Measurements from ENCODE around the gene RAI14.

Gene RAI14

DNA sequence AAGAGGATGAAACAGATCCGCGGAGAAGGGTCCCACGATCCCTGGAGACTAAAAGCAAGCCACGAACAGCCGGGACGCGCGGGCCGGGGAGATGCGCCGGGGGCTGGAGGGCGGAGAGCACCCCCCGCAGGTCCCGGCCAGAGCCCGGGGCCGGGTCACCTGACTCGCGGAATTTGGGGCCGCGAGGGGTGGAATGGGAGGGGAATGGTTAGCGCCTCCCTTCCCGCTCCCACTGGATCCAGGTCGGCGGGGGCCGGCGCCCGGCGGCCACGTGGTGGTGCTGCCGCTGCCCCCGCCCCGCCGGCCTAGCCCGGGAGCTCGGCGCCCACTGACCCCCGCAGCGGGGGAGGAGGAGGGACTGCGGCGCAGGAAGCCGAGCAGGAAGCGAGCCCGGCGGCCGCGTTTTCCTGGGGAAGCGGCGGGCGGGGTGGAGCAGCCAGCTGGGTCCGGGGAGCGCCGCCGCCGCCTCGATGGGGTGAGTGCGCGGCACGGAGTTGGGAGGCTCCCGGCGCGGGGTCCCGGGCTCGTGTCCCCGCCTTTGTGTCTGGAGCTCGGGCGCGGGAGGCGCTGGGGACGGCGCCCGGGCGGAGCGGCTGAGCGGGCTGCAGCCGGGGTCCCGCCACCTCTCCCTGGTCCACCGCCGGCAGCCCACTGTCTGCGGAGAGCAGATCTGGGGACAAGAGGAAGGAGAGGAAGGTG lies at the start of gene RAI14:
Gene RAI14 (plus strand): TSS at position 328 of the 699 bp plus-strand sequence. CDS start 30,592 bp downstream, outside the sequence.
- DNase-seq (ENCODE audit: low spot score): peak; percentile 77

- no peak for DNase-seq (ENCODE audit: low spot score)
Measured at GRCh38 chr5:34608368-34608767, 47.8 kb upstream of the RAI14 start.

DNA sequence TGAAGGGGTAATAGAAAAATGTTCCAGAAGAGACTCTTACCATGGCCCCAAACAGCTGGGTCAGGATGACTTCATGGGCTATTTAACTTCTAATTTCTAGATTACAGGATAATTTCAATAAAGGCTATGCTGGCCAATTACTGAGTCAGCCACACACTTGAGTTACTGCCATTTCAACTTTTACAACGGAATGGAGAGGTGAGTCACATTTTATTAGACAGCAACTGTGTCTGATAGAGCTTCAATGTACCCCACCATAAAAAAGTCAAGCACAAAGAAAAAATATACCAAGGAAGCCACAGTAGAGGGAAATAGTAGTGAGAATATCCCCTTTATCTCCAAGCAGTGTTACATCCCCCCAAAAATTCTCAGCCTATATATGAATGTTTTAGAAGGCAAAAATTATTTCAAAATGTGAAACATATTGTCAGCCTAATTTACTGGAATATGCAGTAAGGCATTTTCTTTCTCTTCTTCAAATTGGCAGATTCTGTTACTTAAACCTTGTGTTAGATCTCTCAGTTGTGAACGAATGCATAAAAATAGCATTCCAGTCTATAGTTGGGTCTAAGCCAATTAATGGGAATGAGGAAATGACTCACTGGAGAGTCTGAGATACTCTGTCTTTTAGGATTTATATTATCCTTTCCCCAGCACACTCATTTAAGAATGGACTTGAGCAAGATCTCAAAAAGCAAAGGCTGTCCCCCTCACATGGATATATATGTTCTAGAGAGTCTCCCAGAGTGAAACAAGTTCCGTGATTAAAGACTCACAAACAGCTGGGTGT lies 47.1 kb upstream of the RAI14 start:
- DNase-seq (ENCODE audit: low spot score): no peak

GRCh38 chr5:34609951-34610441 lies 46.1 kb upstream of the RAI14 start:
- DNase-seq (ENCODE audit: low spot score): no peak

DNA sequence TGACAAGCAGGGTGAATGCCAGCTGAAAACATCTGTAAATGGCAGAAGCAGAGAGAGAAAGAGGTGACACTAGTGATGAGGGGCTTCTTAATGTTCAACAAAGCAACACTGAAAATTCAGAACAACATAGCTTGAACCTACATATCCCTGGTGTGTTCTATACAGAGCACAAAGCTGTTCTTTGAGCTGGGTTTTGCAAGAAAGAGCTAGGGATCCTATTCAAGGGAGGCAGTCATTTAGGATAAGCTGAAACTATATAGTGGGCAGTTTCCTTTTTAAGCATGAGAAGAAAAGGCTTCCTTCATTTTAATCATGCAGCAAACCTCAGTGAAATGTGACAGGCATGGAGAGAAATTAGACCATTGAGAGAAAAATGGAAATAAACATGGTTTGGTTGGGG lies 45.6 kb upstream of the RAI14 start:
- no peak for DNase-seq (ENCODE audit: low spot score)

DNA sequence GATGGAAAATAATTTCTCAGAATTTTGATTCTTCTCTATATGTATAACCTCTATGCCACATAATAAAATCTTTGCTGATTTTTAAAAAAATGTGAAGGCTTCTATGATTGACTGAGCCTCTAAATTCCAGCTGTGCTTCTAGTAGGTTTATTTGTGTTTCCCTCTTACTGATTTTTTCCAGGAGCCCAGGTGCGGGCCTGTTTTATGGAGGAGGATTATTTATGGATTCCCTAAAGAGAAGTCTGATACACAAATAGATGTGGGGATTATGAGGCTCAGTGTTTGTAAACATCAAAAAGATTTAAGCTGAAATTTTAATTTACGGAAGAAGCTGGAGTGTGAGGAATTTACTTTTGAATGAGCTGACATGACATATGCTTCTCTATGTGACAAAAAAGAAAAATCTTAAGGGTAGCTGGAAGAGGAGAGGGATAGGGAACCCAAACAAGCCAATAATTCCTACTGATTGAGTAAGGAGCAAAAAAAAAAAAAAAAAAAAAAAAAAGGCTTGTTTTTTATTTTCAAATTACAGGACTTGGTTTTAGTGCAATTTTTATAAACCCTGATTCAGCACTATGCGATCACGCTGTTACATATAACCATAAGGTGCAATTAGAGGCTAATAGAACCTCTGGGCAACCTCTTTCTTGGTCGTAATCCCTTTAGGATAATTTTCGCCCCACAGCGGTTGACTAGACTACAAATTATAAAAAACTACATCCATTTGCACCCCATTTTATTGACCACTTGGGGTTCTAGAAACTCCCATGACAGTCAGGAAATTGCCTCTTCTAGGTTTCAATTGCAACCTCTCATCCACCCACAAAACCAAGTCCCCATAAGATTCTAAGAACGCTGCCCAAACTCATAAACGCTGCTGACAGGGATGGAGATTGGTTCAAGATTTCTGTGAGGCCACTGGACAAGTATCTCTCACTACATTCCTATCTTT lies 44.4 kb upstream of the RAI14 start:
- DNase-seq (ENCODE audit: low spot score): no peak

DNA sequence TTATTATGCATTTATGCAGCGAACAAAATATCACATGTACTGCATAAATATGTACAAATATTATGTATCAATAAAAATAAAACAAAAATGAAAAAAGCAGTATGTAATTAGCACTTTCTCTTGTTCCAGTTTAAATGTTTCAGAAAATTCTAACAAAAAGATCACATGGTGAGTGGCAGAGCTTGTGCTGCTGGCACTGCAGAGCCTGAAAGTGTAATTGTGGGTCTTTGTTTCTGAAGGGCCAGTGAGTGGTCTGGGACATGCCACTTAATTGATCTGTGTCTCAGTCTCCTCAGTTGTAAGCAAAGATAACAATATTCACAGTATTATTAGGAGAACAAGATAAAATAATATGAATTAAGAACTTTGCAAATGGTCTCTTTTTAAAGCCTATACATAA lies 39.5 kb upstream of the RAI14 start:
- DNase-seq (ENCODE audit: low spot score): no peak

DNA sequence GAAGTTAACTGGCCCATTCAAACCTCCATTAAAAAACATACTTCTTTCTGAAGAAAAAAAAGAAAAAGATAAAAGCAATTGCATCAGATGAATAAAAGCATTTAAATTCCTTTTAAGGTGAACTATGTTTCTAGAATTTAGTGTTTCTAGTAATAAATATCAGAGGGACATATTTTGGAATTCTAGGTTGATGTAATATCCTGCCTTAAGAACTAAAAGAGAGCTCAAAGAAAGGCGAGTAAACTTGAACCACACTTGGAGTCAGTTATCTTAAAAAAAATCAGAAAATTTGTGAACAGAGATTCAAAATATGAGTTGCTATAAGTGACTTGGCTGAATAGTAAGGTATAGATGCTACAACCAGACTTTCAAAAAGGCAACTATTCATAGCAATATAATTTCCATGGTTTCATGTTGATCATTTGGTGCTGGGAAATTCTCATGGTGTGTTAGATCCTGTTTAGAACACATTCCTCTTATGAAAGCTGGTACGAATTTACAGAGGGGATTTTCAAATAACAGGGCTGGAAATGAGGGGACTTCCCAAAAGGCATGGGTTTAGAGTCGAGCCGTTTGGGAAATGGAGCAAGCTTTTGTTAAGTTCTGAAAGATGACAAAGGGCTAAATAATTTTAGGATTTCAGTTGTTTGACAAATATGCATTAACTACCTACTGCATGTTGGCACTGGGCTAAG lies 37.6 kb upstream of the RAI14 start:
- DNase-seq (ENCODE audit: low spot score): no peak

GRCh38 chr5:34620185-34620584 lies 35.9 kb upstream of the RAI14 start:
- DNase-seq (ENCODE audit: low spot score): no peak

GRCh38 chr5:34621277-34622097 lies 34.6 kb upstream of the RAI14 start:
- DNase-seq (ENCODE audit: low spot score): no peak

DNA sequence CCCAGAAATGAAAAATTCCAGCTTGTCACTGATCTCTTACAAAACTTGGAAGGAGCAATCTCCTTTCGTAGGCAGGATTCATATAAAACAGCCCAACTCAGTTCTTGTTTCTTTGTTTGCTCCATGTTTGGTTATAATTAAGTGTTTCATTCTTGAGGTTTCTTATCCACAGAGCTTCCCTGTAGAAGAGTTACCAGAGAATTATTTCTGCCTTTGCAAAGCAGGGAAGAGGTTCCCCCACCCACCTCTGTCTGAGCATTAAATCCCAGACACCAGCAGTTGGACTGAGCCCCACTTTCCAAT lies 34.1 kb upstream of the RAI14 start:
- no peak for DNase-seq (ENCODE audit: low spot score)

DNA sequence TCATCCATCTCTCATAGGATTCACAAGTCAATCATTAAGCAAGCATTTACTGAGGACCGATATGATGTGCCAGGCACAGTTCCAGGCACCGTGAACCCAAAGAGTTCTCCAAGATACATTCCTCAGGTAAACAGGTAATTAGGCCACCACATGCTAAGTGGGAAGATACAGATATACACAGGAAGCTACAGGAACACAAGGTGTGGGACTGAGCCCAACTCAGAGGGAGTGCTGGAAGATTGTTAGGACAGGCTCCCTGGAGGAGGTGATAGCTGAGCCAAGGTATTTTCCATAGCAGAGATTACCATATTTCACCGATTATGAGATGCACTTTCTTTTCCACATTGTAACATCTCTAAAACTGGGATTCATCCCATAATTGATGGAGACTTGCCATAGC lies 31.4 kb upstream of the RAI14 start:
- no peak for DNase-seq (ENCODE audit: low spot score)

- no peak for DNase-seq (ENCODE audit: low spot score)
Measured at GRCh38 chr5:34625246-34625645, 30.9 kb upstream of the RAI14 start.

DNA sequence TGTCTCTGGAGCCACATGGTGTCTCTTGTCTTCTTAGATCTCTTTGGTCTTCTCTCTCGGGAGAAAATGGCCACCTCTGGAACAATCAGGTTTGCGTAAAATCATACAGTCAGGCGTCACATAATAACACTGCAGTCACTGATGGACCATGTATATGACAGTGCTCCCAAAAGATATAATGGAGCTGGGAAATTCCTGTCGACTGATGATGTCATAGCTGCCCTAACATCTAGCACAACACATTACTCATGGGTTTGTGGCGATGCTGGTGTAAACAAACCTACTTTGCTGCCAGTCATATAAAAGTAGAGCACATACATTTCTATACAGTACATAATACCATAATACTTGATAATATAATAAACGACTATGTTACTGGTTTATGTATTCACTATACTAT lies 30.1 kb upstream of the RAI14 start:
- DNase-seq (ENCODE audit: low spot score): no peak

- DNase-seq (ENCODE audit: low spot score): no peak
Measured at GRCh38 chr5:34626751-34627150, 29.4 kb upstream of the RAI14 start.

- DNase-seq (ENCODE audit: low spot score): no peak
Measured at GRCh38 chr5:34627794-34628193, 28.3 kb upstream of the RAI14 start.

GRCh38 chr5:34628373-34628772 lies 27.8 kb upstream of the RAI14 start:
- DNase-seq (ENCODE audit: low spot score): no peak

GRCh38 chr5:34630596-34630995 lies 25.5 kb upstream of the RAI14 start:
- DNase-seq (ENCODE audit: low spot score): no peak

GRCh38 chr5:34632807-34633422 lies 23.2 kb upstream of the RAI14 start:
- DNase-seq (ENCODE audit: low spot score): no peak

GRCh38 chr5:34639852-34640626 lies 16.1 kb upstream of the RAI14 start:
- DNase-seq (ENCODE audit: low spot score): no peak

Measured in globus pallidus (tissue), 1 donor.